GM08714 (cell line): Measurements from ENCODE around the gene DNM3.

Source experiments
- H3K4me3 ChIP-seq: fragments of 200-500 bp; sonication (Bioruptor generic); 2 replicates; pipeline ENCODE4 v1.5.1; 2014; ENCODE audit warnings: mild to moderate bottlenecking, low read length, inconsistent platforms
- ZNF274 ChIP-seq: IDR thresholded peaks from 2 replicates; pipeline ENCODE4 v1.6.1; 2012; ENCODE audit warnings: mild to moderate bottlenecking, low read depth, low read length

Gene DNM3

DNA sequence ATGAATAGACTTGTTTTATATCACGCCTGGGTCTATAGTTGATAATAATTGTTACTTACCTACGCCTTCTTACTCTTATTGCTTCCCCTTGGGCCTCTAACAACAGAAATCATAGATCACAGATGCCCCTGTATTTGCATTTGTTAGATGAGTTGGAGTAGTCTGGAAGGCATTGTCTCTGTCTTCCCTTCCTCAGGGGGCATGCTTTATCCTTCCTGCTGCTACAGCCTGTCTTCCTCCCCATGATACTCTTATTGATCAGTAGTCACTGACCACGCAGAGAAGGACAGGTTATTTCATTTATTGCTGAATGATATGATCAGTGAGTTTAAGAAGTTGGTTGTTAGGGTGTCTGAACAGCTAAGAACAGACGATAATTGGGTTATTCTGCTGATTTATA lies 98.4 kb downstream of the DNM3 start:
- no peak overlapping the region for H3K4me3 ChIP-seq
- no peak for TF ChIP-seq ZNF274

GRCh38 chr1:171940368-171940767 lies 99.1 kb downstream of the DNM3 start:
- H3K4me3 ChIP-seq: no peak overlapping the region
- TF ChIP-seq ZNF274: no peak

GRCh38 chr1:171941920-171942319 lies 100.6 kb downstream of the DNM3 start:
- no peak overlapping the region for H3K4me3 ChIP-seq
- no peak for TF ChIP-seq ZNF274

DNA sequence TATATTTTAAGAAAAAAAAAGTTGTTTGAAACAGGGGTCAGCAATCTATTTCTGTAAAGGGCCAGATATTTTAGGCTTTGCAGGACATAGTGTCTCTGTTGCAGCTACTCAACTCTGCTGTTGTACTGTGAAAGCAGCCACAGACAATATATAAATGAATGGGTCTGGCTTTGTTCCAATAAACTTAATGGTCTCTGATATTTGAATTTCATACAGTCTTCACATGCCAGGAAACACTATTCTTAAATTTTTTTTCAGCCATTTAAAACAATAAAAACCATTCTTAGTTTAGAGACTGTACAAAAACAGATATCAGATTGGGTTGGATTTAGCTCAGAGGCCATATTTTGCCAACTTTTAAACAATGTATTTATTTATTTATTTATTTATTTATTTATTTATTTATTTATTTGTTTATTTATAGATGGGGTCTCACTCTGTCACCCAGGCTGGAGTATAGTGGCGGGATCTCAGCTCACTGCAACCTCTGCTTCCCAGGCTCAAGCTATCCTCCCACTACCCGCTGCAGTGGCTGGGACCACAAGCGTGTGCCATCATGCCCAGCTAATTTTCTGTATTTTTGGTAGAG lies 102.8 kb downstream of the DNM3 start:
- TF ChIP-seq ZNF274: no peak
- H3K4me3 ChIP-seq: no peak overlapping the region

DNA sequence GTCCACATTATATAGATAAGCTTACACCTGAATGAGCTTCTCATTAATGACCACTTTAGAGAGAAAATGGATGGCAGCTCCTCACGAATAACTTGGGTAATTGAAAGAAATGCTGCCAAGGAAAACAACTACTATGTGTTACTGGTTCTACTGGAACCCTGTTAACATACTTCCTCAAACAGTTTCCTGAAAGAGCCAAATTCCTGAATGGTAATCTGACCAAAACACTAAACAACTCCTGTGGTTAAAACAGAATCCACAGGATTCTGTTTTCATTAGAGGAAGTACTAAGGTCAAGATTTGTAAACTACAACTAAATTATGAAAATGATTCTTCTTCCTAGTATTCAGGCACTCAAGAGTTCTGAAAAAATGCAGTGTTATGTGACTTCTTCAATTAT lies 107.2 kb downstream of the DNM3 start:
- no peak overlapping the region for H3K4me3 ChIP-seq
- no peak for TF ChIP-seq ZNF274

- no peak for TF ChIP-seq ZNF274
- no peak overlapping the region for H3K4me3 ChIP-seq
Measured at GRCh38 chr1:171949316-171949715, 108.0 kb downstream of the DNM3 start.

GRCh38 chr1:171953835-171954234 lies 112.5 kb downstream of the DNM3 start:
- no peak for TF ChIP-seq ZNF274

GRCh38 chr1:171954361-171954760 lies 113.1 kb downstream of the DNM3 start:
- no peak for TF ChIP-seq ZNF274
- H3K4me3 ChIP-seq: no peak overlapping the region

More at GRCh38 chr1:171953835-171954234, 112.5 kb downstream of the DNM3 start:
- H3K4me3 ChIP-seq: no peak overlapping the region

DNA sequence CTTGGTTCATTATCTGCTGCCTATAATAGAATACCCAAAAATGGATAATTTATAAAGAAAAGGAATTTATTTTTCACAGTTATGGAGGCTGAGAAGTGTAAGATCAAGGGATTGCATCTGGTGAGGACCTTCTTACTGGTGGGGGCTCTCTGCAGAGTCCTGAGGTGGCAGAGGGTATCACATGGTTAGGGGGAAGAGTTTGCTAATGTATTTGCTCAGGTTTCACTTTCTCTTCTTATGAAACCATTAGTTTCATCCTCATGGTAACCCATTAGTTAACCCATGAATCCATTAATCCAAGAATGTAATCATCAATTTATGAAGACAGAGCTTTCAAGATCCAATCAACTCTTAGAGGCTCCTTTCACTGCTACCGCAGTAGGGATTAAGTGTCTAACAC lies 120.6 kb downstream of the DNM3 start:
- TF ChIP-seq ZNF274: no peak
- H3K4me3 ChIP-seq: no peak overlapping the region

- no peak for TF ChIP-seq ZNF274
- no peak overlapping the region for H3K4me3 ChIP-seq
Measured at GRCh38 chr1:171963762-171964161, 122.5 kb downstream of the DNM3 start.

GRCh38 chr1:171965777-171966176 lies 124.5 kb downstream of the DNM3 start:
- TF ChIP-seq ZNF274: no peak
- H3K4me3 ChIP-seq: no peak overlapping the region

- no peak for TF ChIP-seq ZNF274
Measured at GRCh38 chr1:171966426-171967220, 125.3 kb downstream of the DNM3 start.

GRCh38 chr1:171969226-171969625 lies 127.9 kb downstream of the DNM3 start:
- H3K4me3 ChIP-seq: no peak overlapping the region
- TF ChIP-seq ZNF274: no peak

More at GRCh38 chr1:171966426-171967220, 125.3 kb downstream of the DNM3 start:
- no peak overlapping the region for H3K4me3 ChIP-seq

DNA sequence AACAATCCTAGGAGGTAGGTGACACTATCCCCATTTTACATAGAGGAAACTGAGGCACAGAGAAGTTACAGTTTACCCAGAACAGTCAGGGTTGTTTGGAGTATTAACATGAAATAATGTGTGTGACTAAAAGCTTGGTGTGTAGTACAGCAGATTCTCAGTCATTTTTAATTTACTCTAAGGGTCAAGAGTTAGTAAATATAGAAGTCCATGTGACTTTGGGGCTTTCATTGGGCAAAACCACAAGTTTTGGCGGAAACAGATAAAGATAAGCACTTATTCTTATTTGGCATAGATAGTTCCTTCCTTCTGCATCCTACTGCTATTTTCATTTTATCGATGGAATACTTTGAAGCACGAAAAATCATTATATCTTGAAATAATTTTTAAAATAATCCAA lies 128.5 kb downstream of the DNM3 start:
- H3K4me3 ChIP-seq: no peak overlapping the region
- TF ChIP-seq ZNF274: no peak

GRCh38 chr1:171972846-171973245 lies 131.5 kb downstream of the DNM3 start:
- no peak overlapping the region for H3K4me3 ChIP-seq
- no peak for TF ChIP-seq ZNF274

GRCh38 chr1:171973421-171973820 lies 132.1 kb downstream of the DNM3 start:
- no peak for TF ChIP-seq ZNF274
- no peak overlapping the region for H3K4me3 ChIP-seq

DNA sequence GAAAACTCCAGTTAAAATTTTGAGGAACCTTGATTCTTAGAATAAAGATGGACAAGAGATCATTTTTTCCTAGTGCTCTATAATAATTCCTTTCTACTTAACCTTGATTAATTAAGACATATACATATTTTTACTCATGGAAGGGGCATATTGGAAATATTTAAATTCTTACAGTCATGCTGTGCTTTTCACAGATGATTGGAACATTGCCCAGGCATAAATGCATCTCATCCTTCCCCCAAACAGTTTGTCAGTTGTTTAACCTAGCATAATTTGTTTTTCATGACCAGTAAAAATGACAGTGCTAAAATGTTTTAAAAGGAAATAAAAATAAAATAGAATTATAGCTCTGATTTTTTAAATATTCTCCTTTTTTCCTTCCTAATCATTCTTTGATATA lies 140.0 kb downstream of the DNM3 start:
- H3K4me3 ChIP-seq: no peak overlapping the region
- TF ChIP-seq ZNF274: no peak
